B cell (primary cell): Measurements from ENCODE around the gene RIC1.

Source experiments
- CTCF ChIP-seq: fragments of 200-600 bp; IDR thresholded peaks from one replicate; pipeline ENCODE4 v1.8.0; 2022; ENCODE audit warnings: antibody characterized with exemption, mild to moderate bottlenecking
- EZH2 ChIP-seq: IDR thresholded peaks from 2 replicates; pipeline ENCODE4 v1.6.1; 2012; ENCODE audit warnings: borderline replicate concordance, low read depth, mild to moderate bottlenecking, moderate library complexity, low read length; ENCODE audit not compliant: insufficient read depth, poor library complexity, severe bottlenecking

DNA sequence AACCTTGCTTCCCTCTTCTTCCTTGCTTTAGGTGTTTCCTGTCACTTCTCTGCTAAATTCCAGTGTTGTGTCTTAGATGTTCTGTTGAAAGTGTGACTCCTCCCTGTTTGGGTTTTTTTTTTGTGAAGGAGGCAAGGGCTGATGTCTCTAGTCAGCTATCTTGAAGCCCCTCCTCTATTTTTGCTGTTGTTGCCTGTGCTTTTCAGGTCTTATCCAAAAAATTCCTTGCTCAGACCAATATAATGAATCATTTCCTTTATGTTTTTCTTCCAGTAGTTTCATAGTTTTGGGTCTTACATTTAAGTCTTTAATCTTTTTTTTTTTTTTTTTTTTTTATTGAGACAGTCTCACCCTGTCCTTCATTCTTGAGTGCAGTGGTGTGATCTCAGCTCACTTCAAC lies 22.3 kb downstream of the RIC1 start:
- TF ChIP-seq CTCF (no peak), EZH2 (no peak)
